GM21526 (cell line): ENCODE results near the gene CLEC2D.
A peak's percentile ranks its signal among the peaks of the same experiment; 100 is the strongest.
"Not testable (repeated sequence)": the region's sequence is repeated elsewhere in the genome, so short reads cannot be mapped to it uniquely, and the experiment has no call there.

Source experiments
- ATAC-seq: cut with Tn5 transposase; IDR thresholded peaks from one replicate; pipeline ENCODE4 v1.9.1; 2021; ENCODE audit warnings: moderate library complexity; ENCODE audit not compliant: unreplicated experiment, low FRiP score

Gene CLEC2D

GRCh38 chr12:9669534-9669933 lies at the start of gene CLEC2D:
CLEC2D (plus strand) TSS chr12:9669713; CDS start chr12:9669735, 22 bp downstream.
- ATAC-seq, result peak; percentile 41

GRCh38 chr12:9625019-9625418 lies 44.5 kb upstream of the CLEC2D start:
- no peak for ATAC-seq

GRCh38 chr12:9626291-9626690 lies 43.2 kb upstream of the CLEC2D start:
- ATAC-seq, result no peak

GRCh38 chr12:9626821-9627220 lies 42.7 kb upstream of the CLEC2D start:
- ATAC-seq, result no peak

- no peak for ATAC-seq
These were observed 36.7 kb upstream of the CLEC2D start for GRCh38 chr12:9632766-9633165.

- ATAC-seq, result no peak
These were observed 35.2 kb upstream of the CLEC2D start for GRCh38 chr12:9634177-9634803.

- no peak for ATAC-seq
These were observed 34.4 kb upstream of the CLEC2D start for GRCh38 chr12:9634969-9635754.

GRCh38 chr12:9636150-9636850 lies 33.2 kb upstream of the CLEC2D start:
- no peak for ATAC-seq

GRCh38 chr12:9636851-9637206 lies 32.7 kb upstream of the CLEC2D start:
- no peak for ATAC-seq

- ATAC-seq, result no peak
These were observed 29.5 kb upstream of the CLEC2D start for GRCh38 chr12:9640024-9640423.

- no peak for ATAC-seq
These were observed 26.8 kb upstream of the CLEC2D start for GRCh38 chr12:9642606-9643265.

GRCh38 chr12:9643266-9643660 lies 26.2 kb upstream of the CLEC2D start:
- no peak for ATAC-seq

- not testable (repeated sequence) for ATAC-seq
These were observed 24.4 kb upstream of the CLEC2D start for GRCh38 chr12:9644985-9645551.

GRCh38 chr12:9646794-9647781 lies 22.4 kb upstream of the CLEC2D start:
- no peak for ATAC-seq

GRCh38 chr12:9647825-9648700 lies 21.4 kb upstream of the CLEC2D start:
- peak; percentile 63 for ATAC-seq

- ATAC-seq, result no peak
These were observed 20.6 kb upstream of the CLEC2D start for GRCh38 chr12:9648701-9649531.

GRCh38 chr12:9649532-9649940 lies 20.0 kb upstream of the CLEC2D start:
- ATAC-seq, result no peak

- no peak for ATAC-seq
These were observed 19.3 kb upstream of the CLEC2D start for GRCh38 chr12:9650151-9650576.
